ENCODE results near the gene UGT1A4.

Gene UGT1A4

GRCh38 chr2:233817995-233818638 lies 99.6 kb downstream of the UGT1A4 start:
- no peak overlapping the region for H3K27ac Mint-ChIP-seq
- H3K27me3 Mint-ChIP-seq = no peaks in the 10 kb centered on the region
- H3K9me3 Mint-ChIP-seq = no peaks in the 10 kb centered on the region
- H3K4me3 Mint-ChIP-seq = no peak overlapping the region
- no peaks in the 10 kb centered on the region for H3K36me3 Mint-ChIP-seq
- H3K4me1 Mint-ChIP-seq = no peaks in the 10 kb centered on the region

- Mint-ChIP-seq H3K27ac (no peak overlapping the region), H3K27me3 (no peaks in the 10 kb centered on the region), H3K36me3 (no peaks in the 10 kb centered on the region), H3K4me1 (no peaks in the 10 kb centered on the region), H3K4me3 (no peak overlapping the region), H3K9me3 (no peaks in the 10 kb centered on the region)
Measured at GRCh38 chr2:233818639-233819621, 100.4 kb downstream of the UGT1A4 start.

GRCh38 chr2:233819884-233820773 lies 101.6 kb downstream of the UGT1A4 start:
- Mint-ChIP-seq H3K9me3 (no peaks in the 10 kb centered on the region), H3K4me1 (no peaks in the 10 kb centered on the region), H3K36me3 (no peaks in the 10 kb centered on the region), H3K4me3 (no peak overlapping the region), H3K27ac (no peak overlapping the region), H3K27me3 (no peaks in the 10 kb centered on the region)

- Mint-ChIP-seq H3K27me3 (no peaks in the 10 kb centered on the region), H3K27ac (no peak overlapping the region), H3K36me3 (peaks cover 2% of the 10 kb centered on the region), H3K4me1 (no peaks in the 10 kb centered on the region), H3K9me3 (no peaks in the 10 kb centered on the region), H3K4me3 (no peak overlapping the region)
Measured at GRCh38 chr2:233820774-233821105, 102.2 kb downstream of the UGT1A4 start.

GRCh38 chr2:233821196-233821595 lies 102.7 kb downstream of the UGT1A4 start:
- Mint-ChIP-seq H3K9me3 (no peaks in the 10 kb centered on the region), H3K4me1 (no peaks in the 10 kb centered on the region), H3K36me3 (peaks cover 2% of the 10 kb centered on the region), H3K27ac (no peak overlapping the region), H3K27me3 (no peaks in the 10 kb centered on the region), H3K4me3 (no peak overlapping the region)

GRCh38 chr2:233821709-233822100 lies 103.2 kb downstream of the UGT1A4 start:
- Mint-ChIP-seq H3K9me3 (no peaks in the 10 kb centered on the region), H3K4me1 (no peaks in the 10 kb centered on the region), H3K27me3 (no peaks in the 10 kb centered on the region), H3K36me3 (peaks cover 2% of the 10 kb centered on the region), H3K4me3 (no peak overlapping the region), H3K27ac (no peak overlapping the region)

GRCh38 chr2:233822101-233822771 lies 103.7 kb downstream of the UGT1A4 start:
- Mint-ChIP-seq H3K27me3 (no peaks in the 10 kb centered on the region), H3K4me3 (no peak overlapping the region), H3K36me3 (peaks cover 2% of the 10 kb centered on the region), H3K9me3 (no peaks in the 10 kb centered on the region), H3K27ac (no peak overlapping the region), H3K4me1 (no peaks in the 10 kb centered on the region)
